AG20443 (cell line): ENCODE measurements around the gene SPACA7.
A peak's percentile ranks its signal among the peaks of the same experiment; 100 is the strongest.
"Not testable (repeated sequence)": the region's sequence is repeated elsewhere in the genome, so short reads cannot be mapped to it uniquely, and the experiment has no call there.

ENCODE experiments used
- DNase-seq: peaks from one replicate; pipeline ENCODE4 v3.0.0; 2012; ENCODE audit warnings: low spot score, mixed read lengths

SPACA7 gene

DNA sequence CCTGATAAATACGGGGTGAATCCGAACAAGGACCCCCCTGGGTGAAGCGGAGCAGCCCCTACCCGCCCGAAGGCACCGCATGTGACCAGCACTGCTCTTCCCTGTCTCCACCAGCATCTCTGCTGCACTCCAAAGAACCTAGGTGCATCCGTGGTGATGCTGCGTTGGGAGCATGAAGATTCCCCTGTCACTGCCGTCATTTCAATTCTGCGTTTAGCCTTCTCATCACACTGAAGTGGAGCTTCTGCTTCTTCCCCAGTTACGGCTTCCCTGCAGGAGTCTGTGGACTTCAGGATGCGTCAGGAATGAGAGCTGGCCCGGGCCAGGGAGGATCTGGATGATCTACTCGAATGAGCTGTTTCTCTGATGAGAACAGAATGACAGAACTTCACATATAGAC, 47.9 kb downstream of the SPACA7 start:
- no peak for DNase-seq

GRCh38 chr13:112428704-112429103, 52.5 kb downstream of the SPACA7 start:
- DNase-seq = no peak

DNA sequence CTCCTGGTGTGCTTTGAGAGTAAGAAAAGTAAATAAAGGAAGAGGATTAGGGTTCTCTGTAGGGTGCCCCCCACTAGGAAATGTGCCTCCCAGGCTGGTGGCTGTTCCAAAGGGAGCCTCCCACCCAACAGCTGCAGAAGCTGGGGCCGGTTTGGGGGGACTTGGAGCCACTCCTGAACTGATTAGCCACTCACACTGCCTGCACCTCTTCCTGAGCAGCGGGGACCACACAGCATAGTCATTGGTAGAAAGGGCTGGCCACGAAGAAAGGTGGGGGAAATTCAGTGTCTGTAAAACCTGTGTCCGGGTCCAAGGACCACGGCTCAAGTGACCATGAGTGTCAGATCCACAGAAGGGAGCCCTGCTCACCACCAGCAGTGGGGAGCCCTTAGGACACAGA, 55.6 kb downstream of the SPACA7 start:
- DNase-seq = no peak

DNA sequence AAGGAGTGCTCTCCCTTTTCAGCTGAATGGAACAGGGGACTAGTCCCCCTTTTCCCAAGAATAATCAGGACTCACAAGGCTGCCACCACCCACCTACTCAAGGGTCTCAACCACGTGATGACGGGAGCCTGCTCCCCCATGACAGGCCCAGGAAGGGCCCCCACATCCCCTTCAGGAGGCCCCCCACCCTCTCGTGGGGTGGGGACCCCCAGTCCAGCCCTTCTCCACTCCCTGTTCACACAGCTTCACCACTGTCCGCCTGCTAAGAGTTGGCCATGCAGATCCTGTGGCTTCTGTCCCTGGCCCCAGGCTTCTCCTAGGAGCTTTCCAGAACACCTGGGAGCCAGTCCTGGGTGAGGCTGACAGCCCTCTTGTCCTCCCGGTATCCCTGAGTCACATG, 56.6 kb downstream of the SPACA7 start:
- not testable (repeated sequence) for DNase-seq

- DNase-seq = not testable (repeated sequence)
Measured at GRCh38 chr13:112433517-112433916, 57.4 kb downstream of the SPACA7 start.

GRCh38 chr13:112434032-112434431, 57.9 kb downstream of the SPACA7 start:
- DNase-seq = no peak

DNA sequence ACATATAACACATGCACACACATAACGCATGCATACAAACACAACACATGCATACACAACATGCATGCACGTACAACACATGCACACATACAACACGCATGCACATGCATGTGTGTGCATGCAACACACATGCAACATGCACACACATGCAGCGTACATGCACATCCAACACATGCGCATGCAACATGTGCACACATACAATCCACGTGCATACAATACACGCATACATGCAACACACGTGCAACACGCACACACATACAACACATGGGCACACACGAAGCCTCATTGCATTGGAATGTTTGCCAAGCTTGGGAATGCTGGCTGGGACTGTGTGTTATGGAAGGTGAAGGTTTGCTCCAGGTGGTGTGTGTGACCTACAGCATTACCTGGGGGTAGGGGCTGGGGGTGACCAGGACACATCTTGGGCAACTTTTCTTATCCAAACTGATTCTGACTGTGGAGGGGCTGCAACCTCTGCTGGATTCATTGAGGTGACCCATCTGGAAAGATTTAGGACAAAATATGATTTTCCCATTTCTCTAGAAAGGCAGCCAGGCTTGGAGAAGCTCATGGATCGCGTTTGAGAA, 58.9 kb downstream of the SPACA7 start:
- DNase-seq = no peak

DNA sequence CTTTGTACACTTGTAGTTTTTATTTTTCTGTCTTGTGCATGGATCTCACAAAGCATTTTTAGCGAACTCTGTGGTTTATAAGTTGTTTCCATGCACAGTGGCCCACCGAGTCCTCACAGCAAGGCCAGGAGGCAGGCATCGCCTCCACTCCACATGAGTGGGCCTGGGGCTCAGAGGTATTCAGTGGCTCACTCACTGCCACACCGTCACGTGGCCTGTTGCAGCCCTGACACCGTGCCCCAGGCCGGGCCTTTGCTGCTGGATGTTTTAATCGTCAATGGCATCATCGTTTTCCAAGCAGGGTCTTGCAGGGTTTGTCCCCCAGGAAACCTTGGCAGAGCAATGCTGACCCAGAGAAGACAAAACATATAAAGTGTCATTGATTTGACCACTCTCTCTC, 59.8 kb downstream of the SPACA7 start:
- DNase-seq = no peak

- no peak for DNase-seq
Measured at GRCh38 chr13:112438094-112438493, 61.9 kb downstream of the SPACA7 start.

GRCh38 chr13:112438515-112438914, 62.4 kb downstream of the SPACA7 start:
- no peak for DNase-seq

DNA sequence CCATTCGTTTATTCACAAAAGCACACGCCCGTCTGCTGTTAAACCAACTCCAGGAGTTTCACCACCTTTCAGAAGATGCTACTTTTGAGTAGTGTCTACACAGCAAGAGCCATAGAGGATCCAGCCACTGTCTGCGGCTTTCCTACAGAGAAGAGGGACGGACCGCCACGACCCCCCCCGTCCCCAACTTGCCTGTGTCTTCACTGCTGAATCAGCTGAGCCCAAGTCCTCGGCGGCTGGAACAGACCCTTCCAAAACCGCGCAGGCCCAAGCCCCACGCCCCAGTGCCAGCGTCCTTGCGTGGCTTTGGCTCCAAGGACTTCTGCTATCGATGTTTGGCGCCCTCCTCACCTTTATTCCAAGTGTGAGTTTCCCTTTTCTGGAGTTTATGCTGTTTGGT, 65.1 kb downstream of the SPACA7 start:
- no peak for DNase-seq

- no peak for DNase-seq
Measured at GRCh38 chr13:112441779-112442310, 65.7 kb downstream of the SPACA7 start.

GRCh38 chr13:112442483-112443090, 66.4 kb downstream of the SPACA7 start:
- DNase-seq = no peak

- DNase-seq = no peak
Measured at GRCh38 chr13:112443191-112443994, 67.2 kb downstream of the SPACA7 start.

GRCh38 chr13:112443995-112444311, 67.8 kb downstream of the SPACA7 start:
- peak; percentile 89 for DNase-seq

- no peak for DNase-seq
Measured at GRCh38 chr13:112444416-112445399, 68.6 kb downstream of the SPACA7 start.

DNA sequence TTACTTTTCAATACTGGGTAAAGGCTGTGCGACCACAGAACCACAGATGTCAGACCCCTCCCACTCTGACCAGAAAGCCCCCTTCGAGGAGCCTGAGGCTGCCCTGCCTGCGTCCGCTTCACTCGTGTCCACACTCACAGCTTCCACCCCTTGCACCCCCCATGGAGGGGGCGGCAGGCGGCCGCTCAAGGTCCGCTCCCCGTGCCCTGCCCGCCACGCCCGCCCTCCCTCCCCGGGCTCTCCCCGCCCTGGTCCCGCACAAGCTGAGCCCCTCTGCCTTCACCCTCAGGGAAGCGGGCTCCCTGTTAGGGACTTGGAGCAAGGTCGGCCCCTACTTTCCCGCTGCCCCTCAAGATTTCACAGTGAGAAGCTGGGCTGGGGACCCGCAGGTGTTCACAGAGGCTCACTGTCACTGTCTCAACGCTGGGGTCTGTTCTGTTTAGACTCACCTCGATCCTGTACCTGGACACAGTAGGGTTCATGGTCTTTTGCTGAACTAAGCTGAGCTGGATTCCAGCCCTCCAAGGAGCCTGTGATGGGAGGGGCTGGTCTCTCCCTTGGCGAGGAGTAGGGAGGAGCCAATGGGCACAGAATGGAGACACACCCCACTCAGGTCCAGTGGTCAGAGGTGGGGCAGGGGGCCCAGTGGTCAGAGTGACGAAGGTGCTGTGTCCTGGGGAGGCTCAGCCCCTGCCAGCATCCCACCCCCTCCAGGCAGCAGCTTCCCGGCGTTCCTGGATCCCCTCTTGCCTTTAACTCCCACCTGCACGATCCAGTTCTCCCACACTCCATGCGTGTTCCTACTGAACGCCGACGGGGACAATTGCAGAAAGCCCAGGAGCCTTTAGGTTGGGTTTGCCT, 69.5 kb downstream of the SPACA7 start:
- DNase-seq = no peak

GRCh38 chr13:112446347-112446861, 70.2 kb downstream of the SPACA7 start:
- DNase-seq = no peak

DNA sequence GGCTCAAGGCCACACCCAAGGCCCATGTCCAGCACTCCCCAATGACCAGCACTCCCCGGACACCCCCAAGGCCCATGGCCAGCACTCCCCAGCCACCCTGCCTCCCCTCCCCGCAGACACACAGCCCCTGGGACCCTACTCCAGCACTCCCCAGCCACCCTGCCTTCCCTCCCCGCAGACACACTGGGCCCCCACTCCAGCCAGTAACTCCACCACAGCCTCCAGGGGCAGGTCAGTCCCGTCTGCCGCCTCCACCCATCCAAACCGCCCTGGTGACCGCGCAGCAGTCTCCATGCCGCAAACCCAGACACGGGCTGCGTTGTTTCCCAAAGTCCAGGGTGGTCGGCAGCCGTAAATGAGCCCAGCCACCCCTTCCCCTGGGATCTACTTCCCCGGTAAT, 70.7 kb downstream of the SPACA7 start:
- DNase-seq = no peak

GRCh38 chr13:112447306-112447705, 71.2 kb downstream of the SPACA7 start:
- DNase-seq = no peak
